Measurements from ENCODE around the gene CLRN1.

CLRN1 gene

DNA sequence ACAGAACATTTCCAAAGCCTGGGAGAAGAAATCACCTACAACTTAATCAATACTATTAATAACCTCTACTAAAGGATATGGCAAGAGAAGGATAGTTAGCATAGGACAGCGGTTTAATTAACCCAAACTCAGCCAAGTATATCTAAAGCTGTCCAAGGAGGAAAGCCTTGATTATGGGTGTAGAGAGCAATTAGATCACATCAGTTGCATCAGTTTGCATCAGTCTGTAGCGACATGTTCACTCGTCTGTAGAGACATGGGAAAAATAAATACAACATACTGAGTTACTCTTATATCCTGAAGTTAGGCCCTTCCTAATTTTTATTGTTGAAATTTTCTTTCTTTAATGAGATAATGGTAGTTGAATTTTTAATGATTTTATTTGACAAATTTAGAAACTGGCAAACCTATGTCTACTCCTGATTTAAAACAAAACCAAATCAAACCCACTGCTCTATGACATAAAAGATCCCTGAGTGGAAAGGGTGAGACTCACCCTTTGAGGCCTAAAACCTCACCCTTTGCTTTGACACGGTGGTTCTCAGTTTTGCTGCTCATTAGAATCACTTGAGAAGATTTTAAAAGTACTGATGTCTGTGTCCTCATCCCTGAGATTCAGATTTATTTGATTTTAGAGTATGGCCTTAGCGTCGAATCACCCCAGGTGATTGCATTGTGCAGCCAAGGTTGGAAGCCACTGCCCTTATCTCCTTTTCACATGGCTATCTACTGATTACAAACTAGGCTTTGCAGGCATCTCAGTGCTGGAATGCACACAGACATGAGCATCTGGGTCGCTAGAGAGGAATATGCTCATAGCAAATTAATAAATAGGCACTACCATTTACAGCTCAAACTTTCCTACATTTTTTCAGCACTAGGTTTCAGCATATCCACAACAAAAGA, 2.8 kb upstream of the CLRN1 start:
- DNase-seq = no peak

DNA sequence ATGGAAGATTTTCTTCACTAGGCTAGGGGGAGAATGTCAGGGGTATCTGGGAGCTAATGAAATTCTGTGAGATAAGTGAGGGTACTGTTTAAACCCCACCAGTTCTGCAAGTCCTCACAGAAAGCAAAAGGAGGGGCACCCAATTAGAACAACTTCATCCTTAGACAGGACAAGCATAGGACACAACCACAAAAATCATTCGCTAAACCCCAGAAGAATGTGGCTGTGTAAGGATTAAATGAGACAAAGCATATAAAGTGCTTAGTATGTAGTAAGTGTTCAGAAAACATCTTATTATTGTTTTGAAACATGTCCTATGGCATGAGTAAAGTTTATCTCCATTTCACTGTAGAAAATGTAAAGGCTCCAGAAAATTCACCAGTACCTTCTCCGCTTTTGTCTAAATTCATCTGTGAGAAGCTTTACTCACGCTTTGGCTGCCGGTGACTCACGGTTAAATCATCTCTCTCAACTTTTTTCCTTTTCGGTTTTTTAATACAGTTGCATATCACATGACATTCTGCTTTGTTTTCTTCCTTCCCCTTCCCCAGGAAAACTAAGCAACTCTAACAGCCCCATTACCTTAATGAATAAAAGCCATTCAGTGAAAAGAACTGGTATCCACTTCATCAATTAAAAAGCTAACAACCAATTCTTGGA, 1.7 kb downstream of the CLRN1 start:
- DNase-seq = no peak

DNA sequence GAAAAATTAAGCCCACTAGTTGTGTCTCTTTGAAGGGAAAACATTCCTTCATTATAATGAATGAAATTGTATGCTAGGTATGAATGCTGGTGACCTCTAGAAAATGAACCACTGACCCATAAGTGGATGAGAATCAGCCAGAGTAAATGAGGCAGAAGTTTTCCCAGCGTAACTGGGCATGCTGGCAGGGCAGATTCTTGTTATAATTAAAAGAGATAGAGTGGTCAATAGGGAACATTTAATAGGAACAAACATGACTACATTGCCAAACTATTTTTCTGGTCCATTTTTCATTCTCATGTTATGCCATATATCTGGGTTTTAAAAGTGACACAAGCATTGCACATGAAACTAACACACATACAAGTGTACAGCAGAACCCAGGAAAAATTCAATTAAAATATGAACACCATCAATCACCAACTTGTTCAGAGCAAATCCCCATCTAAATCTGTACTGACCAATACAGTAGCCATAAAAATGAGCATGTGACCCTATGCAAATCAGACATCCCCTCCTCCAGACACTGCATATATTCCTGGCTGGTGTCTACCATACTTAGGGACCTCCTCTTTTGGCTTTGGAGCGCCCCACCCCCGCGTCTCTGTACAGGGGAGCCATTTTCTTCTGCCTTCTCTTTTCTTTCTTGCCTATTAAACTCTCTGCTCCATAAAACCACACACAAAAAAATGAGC, 4.0 kb downstream of the CLRN1 start:
- no peak for DNase-seq

GRCh38 chr3:150965436-150965835, 7.1 kb downstream of the CLRN1 start:
- DNase-seq = no peak

DNA sequence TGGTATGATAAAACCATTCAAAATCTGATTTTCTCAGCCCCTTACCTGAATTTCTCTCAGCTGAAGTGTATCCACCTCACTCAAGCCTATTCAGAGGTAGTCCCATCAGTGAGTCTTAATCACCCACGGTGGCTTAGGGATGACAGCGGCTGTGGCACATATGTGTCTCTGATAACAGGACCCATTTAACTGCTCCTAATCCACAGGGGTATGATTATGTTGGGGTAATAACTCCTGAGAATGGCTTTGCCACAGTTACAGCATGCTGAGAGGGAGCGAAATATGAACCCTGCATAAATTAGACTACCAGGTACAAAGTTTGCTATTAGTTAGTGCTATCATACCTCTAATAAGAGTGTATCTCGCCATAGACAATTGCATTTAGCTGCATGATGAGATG, 10.6 kb downstream of the CLRN1 start:
- no peak for DNase-seq

- no peak for DNase-seq
Measured at GRCh38 chr3:150960708-150961684, 11.5 kb downstream of the CLRN1 start.

DNA sequence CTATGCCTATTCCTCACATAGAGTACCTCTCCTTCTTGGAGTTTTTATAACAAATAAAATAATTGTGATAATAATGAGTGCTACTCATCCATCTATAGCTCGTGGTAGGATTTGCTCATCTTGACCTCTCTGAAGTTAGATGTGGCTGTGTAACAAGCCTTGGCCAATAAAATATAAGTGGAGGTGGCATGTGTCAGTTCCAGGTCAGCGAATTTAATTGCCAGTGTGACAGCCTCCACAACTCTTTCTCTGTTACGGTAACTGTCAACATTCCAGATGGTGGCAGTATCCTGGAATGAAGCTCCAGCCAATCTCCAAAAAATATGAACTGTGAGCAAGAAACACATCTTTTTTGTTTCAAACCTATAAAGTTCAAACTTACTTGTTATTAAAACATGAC, 13.8 kb downstream of the CLRN1 start:
- no peak for DNase-seq

DNA sequence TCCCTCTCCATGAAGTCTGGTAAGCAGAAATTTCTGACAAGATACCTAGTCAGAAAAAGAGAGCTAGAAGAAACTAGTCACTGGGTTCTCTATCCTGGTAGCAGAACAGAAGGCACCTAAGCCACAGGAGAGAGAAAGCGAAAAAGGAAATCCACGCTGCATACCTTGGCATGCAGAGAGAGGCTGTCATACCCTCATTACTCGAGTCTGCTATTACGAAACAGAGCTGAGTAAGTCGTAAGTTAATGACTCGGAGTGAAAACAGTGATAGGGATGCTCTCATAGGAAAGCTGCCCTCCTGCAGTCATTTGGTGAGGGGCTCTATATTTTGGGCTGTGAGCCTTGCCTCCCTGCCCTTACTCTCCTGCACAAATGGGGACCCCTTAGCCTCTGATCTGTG, 16.2 kb downstream of the CLRN1 start:
- DNase-seq = no peak

DNA sequence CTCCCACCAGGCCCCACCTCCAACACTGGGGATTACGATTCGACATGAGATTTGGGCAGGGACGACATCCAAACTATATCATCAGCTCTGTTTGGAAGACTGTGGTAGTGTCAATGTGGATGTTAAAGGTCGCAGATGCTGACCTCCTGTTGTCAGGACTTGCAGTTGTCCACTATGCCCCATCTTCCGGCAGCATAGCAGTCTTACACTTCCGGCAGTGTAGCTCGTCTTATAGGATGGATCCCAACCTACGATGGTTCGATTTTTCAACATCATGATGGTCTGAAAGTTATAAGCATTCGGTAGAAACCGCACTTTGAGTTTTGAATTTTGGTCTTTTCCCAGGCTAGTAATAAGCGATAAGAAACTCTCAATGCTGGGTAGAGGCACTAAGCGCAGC, 20.6 kb downstream of the CLRN1 start:
- DNase-seq = no peak

DNA sequence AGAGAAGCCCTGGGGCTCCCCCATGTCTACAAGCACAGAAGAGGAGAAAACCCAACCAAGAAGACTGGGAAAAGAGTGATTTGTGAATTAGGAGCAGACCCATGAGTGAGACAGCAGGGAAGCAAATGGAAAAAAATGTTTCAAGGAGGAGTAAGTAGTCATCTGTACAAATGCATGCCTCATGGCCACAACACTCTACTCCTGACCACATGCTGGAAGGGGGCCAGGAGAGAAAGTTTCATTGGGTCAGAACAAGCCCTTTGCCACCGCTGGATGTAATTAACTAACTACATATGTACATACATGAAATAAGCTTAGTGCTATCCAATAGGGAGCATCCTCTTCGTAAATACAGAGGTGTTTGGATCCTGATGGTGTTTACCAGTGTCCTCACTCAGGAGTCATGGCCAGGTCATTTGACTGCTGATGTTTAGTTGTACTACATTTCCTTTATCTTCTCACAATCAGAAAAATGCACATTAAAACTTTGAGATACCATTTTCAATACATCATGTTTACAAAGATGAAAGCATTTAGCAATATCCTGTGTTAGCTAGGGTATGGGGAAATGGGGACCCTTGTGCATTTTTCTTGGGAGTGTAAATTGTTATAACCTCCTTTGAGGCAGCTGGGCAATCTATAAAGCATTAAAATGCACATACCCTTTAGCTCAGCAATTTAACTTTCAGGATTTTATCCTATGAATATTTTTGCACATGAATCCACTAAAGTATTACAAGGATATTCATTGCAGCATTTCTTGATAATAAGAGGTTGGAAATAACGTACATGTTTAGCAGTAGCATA, 27.1 kb downstream of the CLRN1 start:
- DNase-seq = no peak

GRCh38 chr3:150942221-150942620, 30.3 kb downstream of the CLRN1 start:
- DNase-seq = no peak

- DNase-seq = no peak
Measured at GRCh38 chr3:150936693-150937092, 35.8 kb downstream of the CLRN1 start.

DNA sequence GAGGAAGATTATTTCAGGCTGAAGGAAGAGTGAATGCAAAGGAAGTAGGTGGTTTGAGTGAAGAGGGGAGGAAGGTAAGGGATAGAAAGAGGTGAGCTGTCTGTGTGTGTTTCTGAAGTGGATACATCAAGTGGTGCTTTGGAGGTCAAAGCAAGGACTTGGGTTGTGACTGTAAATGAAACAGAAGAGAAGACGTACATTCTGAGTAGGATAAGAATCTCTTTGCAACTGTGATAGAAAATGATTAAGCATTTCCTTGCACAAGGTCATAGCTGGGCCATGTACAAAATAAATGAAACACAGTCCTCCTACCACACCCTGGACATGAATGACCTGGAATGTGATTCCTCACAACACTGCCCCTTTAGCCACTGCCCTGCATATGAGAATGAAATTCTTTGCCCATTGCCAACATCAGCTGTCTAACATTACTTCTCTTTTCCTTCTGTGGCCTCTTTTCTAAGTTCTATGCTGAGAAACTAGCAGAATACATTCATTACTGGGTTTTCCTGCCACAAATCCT, 39.0 kb downstream of the CLRN1 start:
- DNase-seq = no peak

- DNase-seq = no peak
Measured at GRCh38 chr3:150931745-150932144, 40.8 kb downstream of the CLRN1 start.

DNA sequence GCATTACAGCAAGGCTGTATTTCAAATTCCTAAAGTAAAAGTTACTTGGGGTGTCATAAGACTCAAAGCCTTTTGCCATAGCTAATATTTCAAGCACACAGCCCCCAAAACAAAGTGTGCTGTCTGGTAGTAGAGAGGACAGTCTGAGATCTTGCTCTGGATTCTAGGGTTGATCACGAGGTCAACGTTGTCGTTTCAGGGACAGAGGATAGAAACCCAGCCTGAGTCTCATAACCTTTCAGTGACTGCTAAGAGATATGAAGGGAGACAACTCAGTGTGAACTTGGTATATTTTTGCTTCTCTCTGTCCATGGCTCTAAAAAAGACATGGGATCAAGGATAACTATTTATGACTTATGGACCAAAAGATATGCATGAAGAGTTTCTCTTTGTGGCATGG, 41.7 kb downstream of the CLRN1 start:
- DNase-seq = no peak

DNA sequence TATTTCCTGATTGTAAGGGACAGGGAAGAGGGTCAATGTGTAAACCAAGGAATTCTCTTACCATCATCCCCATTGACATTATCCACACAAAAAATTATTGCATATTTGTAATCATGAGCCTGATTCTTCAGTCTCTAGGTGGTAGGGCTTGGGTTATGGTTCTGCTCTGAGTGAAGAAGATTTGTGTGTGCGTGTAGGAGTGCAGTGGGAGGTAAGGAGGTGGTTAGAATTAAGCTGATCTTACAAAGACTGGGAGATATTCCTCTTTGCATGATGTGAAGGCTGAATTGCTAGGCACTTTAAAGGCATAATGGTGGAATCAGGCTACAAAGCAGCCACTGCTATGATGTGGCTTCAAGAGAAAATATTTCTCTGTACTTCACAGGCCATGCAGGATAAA, 44.3 kb downstream of the CLRN1 start:
- no peak for DNase-seq

DNA sequence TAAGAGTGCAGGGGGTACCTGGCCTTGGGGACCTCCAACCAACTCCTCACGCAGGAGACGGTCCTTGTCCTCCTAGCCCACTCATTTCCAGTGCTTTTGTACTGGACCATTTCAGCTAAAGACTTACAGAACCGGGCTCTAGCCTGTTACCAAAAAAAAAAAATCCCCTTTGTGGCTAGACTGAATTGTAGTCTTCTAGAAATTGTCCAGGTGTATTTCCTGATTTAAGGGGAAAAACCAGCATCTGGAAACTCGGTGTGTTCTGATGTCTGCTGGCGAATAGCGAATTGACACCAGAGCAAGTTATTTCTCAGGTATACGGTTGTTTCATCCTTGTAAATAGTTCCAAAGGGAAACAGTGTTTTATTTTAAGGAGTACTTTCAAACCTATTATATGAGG, 46.2 kb downstream of the CLRN1 start:
- DNase-seq = no peak

- DNase-seq = peak; percentile 50
Measured at GRCh38 chr3:150925751-150926201, 46.8 kb downstream of the CLRN1 start.

DNA sequence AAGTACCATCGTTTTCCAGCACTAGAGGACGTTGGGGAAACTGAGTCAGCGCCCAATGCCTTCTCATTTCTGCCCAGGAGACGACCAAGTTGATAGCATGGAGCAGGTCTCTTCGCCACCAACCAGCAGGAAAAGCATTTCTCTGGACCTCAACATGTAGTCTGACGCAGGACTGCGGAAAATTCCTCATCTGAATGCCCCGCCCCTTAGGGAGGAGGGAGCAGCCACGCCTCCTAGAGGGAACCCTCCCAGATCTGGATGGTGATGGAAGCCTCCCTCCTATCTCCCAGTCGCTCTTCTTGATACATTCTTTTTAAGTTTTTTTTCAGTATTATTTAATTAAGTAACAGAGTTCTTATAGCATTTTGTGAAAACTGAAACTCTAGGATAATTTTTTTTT, 49.9 kb downstream of the CLRN1 start:
- DNase-seq = no peak

GRCh38 chr3:150921209-150921608, 51.3 kb downstream of the CLRN1 start:
- no peak for DNase-seq

DNA sequence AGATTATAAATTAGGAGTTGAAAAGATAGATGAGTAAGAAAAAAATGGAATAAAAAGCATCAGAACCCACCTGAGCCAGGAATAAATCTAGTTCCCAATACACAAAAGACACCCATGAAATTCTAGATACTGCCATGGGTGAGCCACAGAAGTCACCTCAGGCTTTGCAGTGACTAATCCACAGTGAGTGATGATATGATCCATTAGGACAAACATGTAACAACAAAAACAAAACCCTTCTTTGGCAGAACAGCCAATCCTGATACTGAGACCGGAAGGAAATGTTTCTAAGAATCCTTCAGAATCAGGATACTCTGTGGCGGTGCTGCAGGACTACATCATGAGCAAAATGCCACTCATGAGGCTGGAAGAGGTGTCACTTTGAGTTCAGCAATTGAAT, 52.3 kb downstream of the CLRN1 start:
- DNase-seq = no peak
